ENCODE results near the gene MAPK1IP1L.
"Not testable (repeated sequence)": the region's sequence is repeated elsewhere in the genome, so short reads cannot be mapped to it uniquely, and the experiment has no call there.

MAPK1IP1L gene

DNA sequence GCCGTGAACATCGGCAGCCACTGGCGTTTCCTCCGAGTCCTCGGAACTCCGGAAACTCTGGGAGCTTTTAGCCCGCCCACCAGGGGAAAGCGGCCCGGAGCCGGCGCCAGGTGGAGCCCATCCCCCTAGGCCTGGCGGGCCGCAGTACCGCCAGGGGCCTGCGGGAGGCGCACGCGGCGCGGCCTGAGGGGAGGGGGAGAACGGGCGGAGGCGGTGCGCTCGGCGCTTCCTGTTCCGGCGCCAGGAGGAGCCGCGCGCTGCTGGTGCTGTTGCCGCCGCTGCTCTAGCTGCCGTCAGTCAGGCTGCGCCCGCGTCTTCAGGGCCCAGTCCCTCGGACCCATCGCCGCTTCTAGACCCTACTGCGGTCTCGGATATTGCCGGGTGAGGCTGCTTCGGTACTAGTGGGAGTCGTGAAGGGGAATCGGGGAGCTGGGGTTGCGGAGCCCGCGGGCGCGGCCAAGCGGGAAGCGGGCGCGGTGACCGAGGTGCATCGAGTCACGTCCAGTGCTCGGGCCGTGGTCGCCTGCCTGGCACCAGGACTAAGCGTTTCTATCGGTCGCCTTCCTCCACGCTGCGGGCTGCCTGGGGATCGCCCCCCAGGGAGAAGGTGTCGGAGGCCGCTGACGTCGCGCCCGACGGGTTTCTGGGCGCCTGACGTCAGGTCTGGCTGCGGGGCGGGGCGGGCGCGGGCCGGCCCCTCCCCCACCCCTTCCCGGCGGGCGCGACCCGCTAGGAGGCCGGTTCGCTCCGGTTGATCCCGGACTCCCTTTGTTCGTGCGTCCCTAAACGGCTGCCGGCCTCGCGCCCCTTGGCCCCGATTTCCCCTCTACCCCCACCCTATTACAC, at the start of gene MAPK1IP1L:
Gene MAPK1IP1L (plus strand): TSS at position 225 of the 846 bp plus-strand sequence. CDS start 10,037 bp downstream, outside the sequence.
- no peaks in the 10 kb centered on the region for H3K27me3 Mint-ChIP-seq

GRCh38 chr14:55005071-55005470, 46.4 kb upstream of the MAPK1IP1L start:
- H3K27ac Mint-ChIP-seq = no peak overlapping the region
- no peak for ATAC-seq
- no peak overlapping the region for H3K4me3 Mint-ChIP-seq
- H3K36me3 Mint-ChIP-seq = peaks cover 31% of the 10 kb centered on the region
- H3K27me3 Mint-ChIP-seq = no peaks in the 10 kb centered on the region
- no peaks in the 10 kb centered on the region for H3K9me3 Mint-ChIP-seq
- no peaks in the 10 kb centered on the region for H3K4me1 Mint-ChIP-seq

More for the DNA sequence above, at the start of gene MAPK1IP1L:
- H3K9me3 Mint-ChIP-seq = no peaks in the 10 kb centered on the region
- H3K4me3 Mint-ChIP-seq = peak within 1 kb of the TSS; percentile 91
- ATAC-seq = peak; percentile 97
- H3K4me1 Mint-ChIP-seq = peaks cover 28% of the 10 kb centered on the region
- H3K36me3 Mint-ChIP-seq = peaks cover 17% of the 10 kb centered on the region
- H3K27ac Mint-ChIP-seq = peak within 1 kb of the TSS; percentile 92

DNA sequence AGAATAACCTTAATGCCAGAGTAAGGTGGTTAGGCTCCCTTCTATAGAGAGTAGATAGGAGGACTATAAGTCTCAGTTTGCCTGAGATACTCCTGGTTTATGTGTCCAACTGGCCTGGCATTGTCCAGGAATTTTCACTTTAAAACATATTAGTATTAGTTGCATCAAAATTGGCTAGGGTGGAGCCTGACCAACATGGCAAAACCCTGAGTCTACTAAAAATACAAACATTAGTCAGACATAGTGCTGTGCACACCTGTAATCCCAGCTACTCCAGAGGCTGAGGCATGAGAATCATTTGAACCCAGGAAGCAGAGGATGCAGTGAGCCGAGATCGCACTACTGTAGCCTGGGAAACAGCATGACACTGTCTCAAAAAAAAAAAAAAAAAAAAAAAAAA, 36.4 kb upstream of the MAPK1IP1L start:
- ATAC-seq = no peak
- H3K27me3 Mint-ChIP-seq = no peaks in the 10 kb centered on the region

GRCh38 chr14:55019968-55020554, 31.4 kb upstream of the MAPK1IP1L start:
- H3K27me3 Mint-ChIP-seq = no peaks in the 10 kb centered on the region
- ATAC-seq = no peak
- peaks cover 11% of the 10 kb centered on the region for H3K36me3 Mint-ChIP-seq
- no peak overlapping the region for H3K4me3 Mint-ChIP-seq
- H3K27ac Mint-ChIP-seq = peak overlapping the region; percentile 7
- no peaks in the 10 kb centered on the region for H3K9me3 Mint-ChIP-seq
- H3K4me1 Mint-ChIP-seq = peaks cover 14% of the 10 kb centered on the region

More for the DNA sequence above, 36.4 kb upstream of the MAPK1IP1L start:
- no peak overlapping the region for H3K27ac Mint-ChIP-seq
- H3K9me3 Mint-ChIP-seq = no peaks in the 10 kb centered on the region
- H3K4me1 Mint-ChIP-seq = peaks cover 2% of the 10 kb centered on the region
- peaks cover 20% of the 10 kb centered on the region for H3K36me3 Mint-ChIP-seq
- no peak overlapping the region for H3K4me3 Mint-ChIP-seq

DNA sequence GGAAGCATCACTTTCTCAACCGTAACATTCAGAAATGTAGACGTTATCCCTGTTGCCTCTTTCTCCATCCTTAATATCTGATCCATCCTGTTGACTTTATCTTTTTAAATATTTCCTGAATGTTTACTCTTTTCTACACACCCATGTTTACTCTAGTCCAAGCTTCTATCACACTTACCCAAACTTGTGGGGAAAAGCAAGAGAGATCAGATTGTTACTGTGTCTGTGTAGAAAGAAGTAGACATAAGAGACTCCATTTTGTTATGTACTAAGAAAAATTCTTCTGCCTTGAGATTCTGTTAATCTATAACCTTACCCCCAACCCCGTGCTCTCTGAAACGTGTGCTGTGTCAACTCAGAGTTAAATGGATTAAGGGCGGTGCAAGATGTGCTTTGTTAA, 27.1 kb upstream of the MAPK1IP1L start:
- not testable (repeated sequence) for H3K27ac Mint-ChIP-seq, H3K27me3 Mint-ChIP-seq, H3K4me3 Mint-ChIP-seq, H3K9me3 Mint-ChIP-seq, ATAC-seq
- Mint-ChIP-seq H3K4me1 (peaks cover 44% of the 10 kb centered on the region), H3K36me3 (peaks cover 11% of the 10 kb centered on the region)

DNA sequence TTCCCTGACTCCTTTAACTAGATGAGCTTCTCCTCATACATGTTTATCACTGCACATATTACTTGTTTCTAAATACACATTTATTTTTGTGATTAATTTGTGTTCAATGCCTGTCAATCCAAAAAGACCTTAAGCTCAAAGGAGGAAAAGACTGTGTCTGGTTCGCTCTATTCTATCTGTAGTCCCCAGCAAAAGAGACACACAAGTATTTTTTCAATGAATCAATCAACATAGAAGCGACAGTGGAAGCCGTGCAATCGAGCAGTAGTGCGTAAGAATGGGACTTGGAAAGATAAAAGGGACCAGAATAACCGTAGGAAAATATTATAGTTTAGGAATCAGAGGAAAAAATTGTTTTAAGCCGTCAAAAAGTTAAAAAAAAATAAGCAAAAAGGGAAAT, 25.5 kb upstream of the MAPK1IP1L start:
- H3K36me3 Mint-ChIP-seq = peaks cover 5% of the 10 kb centered on the region
- H3K27me3 Mint-ChIP-seq = no peaks in the 10 kb centered on the region
- H3K4me3 Mint-ChIP-seq = peak overlapping the region; percentile 93
- ATAC-seq = no peak
- H3K27ac Mint-ChIP-seq = peak overlapping the region; percentile 88
- no peaks in the 10 kb centered on the region for H3K9me3 Mint-ChIP-seq
- peaks cover 42% of the 10 kb centered on the region for H3K4me1 Mint-ChIP-seq

DNA sequence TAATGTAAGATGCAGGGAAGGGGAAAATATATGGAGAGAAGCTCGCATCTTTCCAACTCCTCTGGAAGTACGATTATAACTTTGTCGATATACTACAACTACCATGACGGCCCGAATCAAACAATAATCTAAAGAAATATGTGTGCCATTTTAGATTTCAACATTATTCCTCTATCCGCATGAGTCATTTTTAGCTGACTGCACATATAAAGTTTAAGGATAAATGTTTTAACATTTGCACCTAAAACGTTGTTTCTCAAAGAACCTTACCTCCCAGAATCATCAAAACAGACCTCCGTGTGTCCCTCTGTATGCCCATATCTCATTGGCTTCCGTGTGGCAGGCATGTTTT, 25.0 kb upstream of the MAPK1IP1L start:
- Mint-ChIP-seq H3K36me3 (peaks cover 5% of the 10 kb centered on the region), H3K4me3 (peak overlapping the region; percentile 93), H3K27ac (peak overlapping the region; percentile 88), H3K4me1 (peaks cover 47% of the 10 kb centered on the region), H3K9me3 (no peaks in the 10 kb centered on the region), H3K27me3 (no peaks in the 10 kb centered on the region)
- no peak for ATAC-seq

DNA sequence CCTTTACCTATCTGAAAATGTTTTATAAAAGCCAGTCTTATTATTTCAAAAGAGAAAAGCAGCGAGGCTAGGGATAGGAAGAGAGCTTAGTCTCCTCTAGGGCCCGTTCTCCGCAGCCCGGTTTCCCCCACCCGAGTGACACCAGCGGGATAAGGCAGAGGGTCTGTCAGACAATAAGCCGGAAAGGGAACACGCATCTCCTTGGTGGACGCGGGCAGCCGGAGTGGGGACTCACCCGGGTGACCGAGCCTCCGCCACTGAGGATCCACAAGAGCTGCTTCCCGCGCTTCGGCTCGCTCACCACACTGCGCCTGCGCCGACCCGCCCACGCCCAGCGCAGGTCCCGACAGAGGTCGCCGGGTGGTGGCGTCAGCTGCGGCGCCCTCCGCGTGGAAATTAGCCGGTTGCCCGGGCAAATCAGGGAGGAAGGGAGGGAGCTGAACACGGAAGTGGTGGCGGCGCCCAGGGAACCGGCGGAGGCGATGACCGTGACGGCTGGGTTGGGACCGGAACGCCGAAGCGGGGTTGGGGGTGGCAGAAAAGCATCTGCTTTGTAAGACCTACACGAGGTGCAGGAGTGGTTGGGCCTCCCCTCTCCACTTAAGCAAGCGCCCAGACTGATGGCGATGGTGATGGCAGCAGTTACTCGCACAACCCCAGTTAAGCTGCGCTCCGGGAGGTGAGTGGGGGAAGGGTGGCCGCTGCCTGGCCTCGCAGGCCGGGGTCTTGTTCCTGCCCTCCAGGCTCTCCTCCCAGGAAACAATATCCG, 24.5 kb upstream of the MAPK1IP1L start, which contains the start of the genes SOCS4 and WDHD1:
Gene SOCS4 (plus strand): TSS at position 444 of the 769 bp plus-strand sequence. CDS start 15,806 bp downstream, outside the sequence.
Gene WDHD1 (minus strand): TSS at position 307 of the 769 bp plus-strand sequence. CDS start 312 bp downstream, outside the sequence.
- H3K36me3 Mint-ChIP-seq = peaks cover 5% of the 10 kb centered on the region
- H3K4me1 Mint-ChIP-seq = peaks cover 49% of the 10 kb centered on the region
- ATAC-seq = peak; percentile 97
- peak within 1 kb of the TSS; percentile 93 for H3K4me3 Mint-ChIP-seq
- H3K27ac Mint-ChIP-seq = peak within 1 kb of the TSS; percentile 88
- no peaks in the 10 kb centered on the region for H3K9me3 Mint-ChIP-seq
- no peaks in the 10 kb centered on the region for H3K27me3 Mint-ChIP-seq

GRCh38 chr14:55028066-55028465, 23.4 kb upstream of the MAPK1IP1L start:
- Mint-ChIP-seq H3K27ac (peak overlapping the region; percentile 88), H3K4me3 (peak overlapping the region; percentile 93), H3K36me3 (peaks cover 5% of the 10 kb centered on the region), H3K27me3 (no peaks in the 10 kb centered on the region), H3K4me1 (peaks cover 49% of the 10 kb centered on the region), H3K9me3 (no peaks in the 10 kb centered on the region)
- no peak for ATAC-seq

DNA sequence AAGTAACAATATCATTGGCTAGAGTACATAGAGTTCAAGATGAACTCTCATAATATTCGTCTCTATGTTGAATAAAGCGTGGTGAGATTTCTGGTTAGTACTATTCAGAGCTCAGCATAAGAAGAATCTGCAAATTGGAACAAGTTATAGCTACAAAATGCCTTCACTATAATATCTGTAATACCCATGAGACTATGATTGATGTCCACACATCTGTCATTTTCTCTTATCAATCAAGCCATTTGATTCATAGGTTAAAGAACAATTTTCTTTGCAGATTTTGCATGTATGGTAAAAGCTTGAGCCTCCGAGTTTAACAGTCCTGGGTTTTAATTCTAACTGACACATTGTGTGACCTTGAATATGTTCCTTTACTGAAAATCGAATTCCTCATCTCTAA, 23.0 kb upstream of the MAPK1IP1L start:
- ATAC-seq = no peak
- Mint-ChIP-seq H3K27ac (peak overlapping the region; percentile 88), H3K4me1 (peaks cover 49% of the 10 kb centered on the region), H3K9me3 (no peaks in the 10 kb centered on the region), H3K27me3 (no peaks in the 10 kb centered on the region), H3K4me3 (peak overlapping the region; percentile 93), H3K36me3 (peaks cover 5% of the 10 kb centered on the region)

- H3K4me3 Mint-ChIP-seq = no peak overlapping the region
- H3K36me3 Mint-ChIP-seq = peaks cover 6% of the 10 kb centered on the region
- H3K4me1 Mint-ChIP-seq = peaks cover 34% of the 10 kb centered on the region
- ATAC-seq = no peak
- no peaks in the 10 kb centered on the region for H3K27me3 Mint-ChIP-seq
- no peaks in the 10 kb centered on the region for H3K9me3 Mint-ChIP-seq
- peak overlapping the region; percentile 30 for H3K27ac Mint-ChIP-seq
Observed at GRCh38 chr14:55031190-55031589, 20.3 kb upstream of the MAPK1IP1L start.

DNA sequence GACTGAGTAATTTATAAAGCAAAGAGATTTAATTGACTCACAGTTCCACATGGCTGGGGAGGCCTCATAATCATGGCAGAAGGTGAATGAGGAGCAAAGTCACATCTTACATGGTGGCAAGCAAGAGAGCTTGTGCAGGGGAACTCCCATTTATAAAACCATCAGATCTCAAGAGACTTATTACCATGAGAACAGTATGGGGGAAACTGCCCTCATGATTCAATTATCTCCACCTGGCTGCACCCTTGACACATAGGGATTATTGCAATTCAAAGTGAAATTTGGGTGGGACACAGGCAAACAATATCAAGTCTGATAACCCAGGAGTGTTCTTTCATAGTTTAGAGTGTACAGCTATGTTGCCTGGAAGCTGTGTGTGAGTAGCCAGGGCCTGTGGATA, 13.5 kb upstream of the MAPK1IP1L start:
- not testable (repeated sequence) for H3K4me3 Mint-ChIP-seq, H3K27ac Mint-ChIP-seq, H3K9me3 Mint-ChIP-seq, H3K4me1 Mint-ChIP-seq, H3K27me3 Mint-ChIP-seq, ATAC-seq
- H3K36me3 Mint-ChIP-seq = peaks cover 38% of the 10 kb centered on the region

GRCh38 chr14:55038708-55039107, 12.7 kb upstream of the MAPK1IP1L start:
- H3K4me1 Mint-ChIP-seq = no peaks in the 10 kb centered on the region
- no peak for ATAC-seq
- H3K36me3 Mint-ChIP-seq = peaks cover 45% of the 10 kb centered on the region
- H3K4me3 Mint-ChIP-seq = no peak overlapping the region
- no peaks in the 10 kb centered on the region for H3K27me3 Mint-ChIP-seq
- H3K27ac Mint-ChIP-seq = no peak overlapping the region
- H3K9me3 Mint-ChIP-seq = no peaks in the 10 kb centered on the region

- Mint-ChIP-seq H3K4me1 (no peaks in the 10 kb centered on the region), H3K36me3 (peaks cover 28% of the 10 kb centered on the region), H3K4me3 (no peak overlapping the region), H3K27me3 (no peaks in the 10 kb centered on the region), H3K27ac (no peak overlapping the region), H3K9me3 (no peaks in the 10 kb centered on the region)
- no peak for ATAC-seq
Observed at GRCh38 chr14:55043528-55043927, 7.9 kb upstream of the MAPK1IP1L start.

- H3K9me3 Mint-ChIP-seq = no peaks in the 10 kb centered on the region
- peaks cover 18% of the 10 kb centered on the region for H3K36me3 Mint-ChIP-seq
- no peak overlapping the region for H3K27ac Mint-ChIP-seq
- H3K4me1 Mint-ChIP-seq = no peaks in the 10 kb centered on the region
- H3K27me3 Mint-ChIP-seq = no peaks in the 10 kb centered on the region
- no peak overlapping the region for H3K4me3 Mint-ChIP-seq
- no peak for ATAC-seq
Observed at GRCh38 chr14:55045087-55045486, 6.4 kb upstream of the MAPK1IP1L start.
